ENCODE results near the gene TGFB1. TPM values are rescaled to one million over a fixed set of nuclear protein-coding genes. Genes with fewer than 3 reads are reported as not detected.

Gene TGFB1
- total RNA-seq, 1 donor from 2014 or later = 195 TPM

GRCh38 chr19:41355802-41356201, 2.1 kb upstream of the TGFB1 start:
- Mint-ChIP-seq H3K36me3 (ENCODE audit: low read depth) (no peaks in the 10 kb centered on the region), H3K4me3 (ENCODE audit: unreplicated experiment) (no peak overlapping the region), H3K4me1 (ENCODE audit: low read depth) (peaks cover 7% of the 10 kb centered on the region), H3K27me3 (ENCODE audit: low read depth) (no peaks in the 10 kb centered on the region), H3K27ac (ENCODE audit: unreplicated experiment) (no peak overlapping the region), H3K9me3 (ENCODE audit: low read depth) (no peaks in the 10 kb centered on the region)
- DNase-seq (ENCODE audit: low spot score) = no peak
- no peak for TF ChIP-seq CTCF (IDR thresholded peaks at IDR 0.05)

- Mint-ChIP-seq H3K36me3 (ENCODE audit: low read depth) (no peaks in the 10 kb centered on the region), H3K9me3 (ENCODE audit: low read depth) (no peaks in the 10 kb centered on the region), H3K27me3 (ENCODE audit: low read depth) (no peaks in the 10 kb centered on the region), H3K27ac (ENCODE audit: unreplicated experiment) (peak overlapping the region; percentile 8), H3K4me1 (ENCODE audit: low read depth) (peaks cover 15% of the 10 kb centered on the region), H3K4me3 (ENCODE audit: unreplicated experiment) (no peak overlapping the region)
- no peak for TF ChIP-seq CTCF (IDR thresholded peaks at IDR 0.05)
- DNase-seq (ENCODE audit: low spot score) = no peak
These were observed 1.3 kb upstream of the TGFB1 start for GRCh38 chr19:41355035-41355434.

- DNase-seq (ENCODE audit: low spot score) = no peak
- Mint-ChIP-seq H3K9me3 (ENCODE audit: low read depth) (no peaks in the 10 kb centered on the region), H3K27me3 (ENCODE audit: low read depth) (no peaks in the 10 kb centered on the region), H3K4me3 (ENCODE audit: unreplicated experiment) (peak overlapping the region; percentile 72), H3K36me3 (ENCODE audit: low read depth) (peaks cover 2% of the 10 kb centered on the region), H3K27ac (ENCODE audit: unreplicated experiment) (peak overlapping the region; percentile 75), H3K4me1 (ENCODE audit: low read depth) (peaks cover 20% of the 10 kb centered on the region)
- peak; percentile 68 for TF ChIP-seq CTCF (IDR thresholded peaks at IDR 0.05)
These were observed 726 bp upstream of the TGFB1 start for GRCh38 chr19:41354343-41354953.

- H3K27me3 Mint-ChIP-seq (ENCODE audit: low read depth) = no peaks in the 10 kb centered on the region
- peak; percentile 78 for TF ChIP-seq CTCF (IDR thresholded peaks at IDR 0.05)
These were observed 885 bp downstream of the TGFB1 start for GRCh38 chr19:41352609-41353465.

GRCh38 chr19:41352279-41352608, 1.5 kb downstream of the TGFB1 start:
- H3K4me1 Mint-ChIP-seq (ENCODE audit: low read depth) = peaks cover 30% of the 10 kb centered on the region
- H3K36me3 Mint-ChIP-seq (ENCODE audit: low read depth) = peaks cover 9% of the 10 kb centered on the region
- TF ChIP-seq CTCF (IDR thresholded peaks at IDR 0.05) = no peak
- no peaks in the 10 kb centered on the region for H3K27me3 Mint-ChIP-seq (ENCODE audit: low read depth)
- no peaks in the 10 kb centered on the region for H3K9me3 Mint-ChIP-seq (ENCODE audit: low read depth)
- H3K27ac Mint-ChIP-seq (ENCODE audit: unreplicated experiment) = peak overlapping the region; percentile 95
- DNase-seq (ENCODE audit: low spot score) = no peak
- H3K4me3 Mint-ChIP-seq (ENCODE audit: unreplicated experiment) = peak overlapping the region; percentile 98

More at GRCh38 chr19:41352609-41353465, 885 bp downstream of the TGFB1 start:
- H3K4me3 Mint-ChIP-seq (ENCODE audit: unreplicated experiment) = peak overlapping the region; percentile 98
- H3K27ac Mint-ChIP-seq (ENCODE audit: unreplicated experiment) = peak overlapping the region; percentile 85
- DNase-seq (ENCODE audit: low spot score) = no peak
- no peaks in the 10 kb centered on the region for H3K9me3 Mint-ChIP-seq (ENCODE audit: low read depth)
- peaks cover 9% of the 10 kb centered on the region for H3K36me3 Mint-ChIP-seq (ENCODE audit: low read depth)
- H3K4me1 Mint-ChIP-seq (ENCODE audit: low read depth) = peaks cover 30% of the 10 kb centered on the region
